Endodermal cell (in vitro differentiated cells): ENCODE measurements around the gene CST9. TPM values are rescaled to one million over a fixed set of nuclear protein-coding genes. Genes with fewer than 3 reads are reported as not detected.

Experiments
- DNase-seq: peaks from one replicate; pipeline ENCODE4 v3.0.0-alpha.2; 2017
- H3K27ac ChIP-seq: 2 replicates; pipeline ENCODE4 v1.5.1; 2013; ENCODE audit warnings: mild to moderate bottlenecking, low read depth, low read length, moderate library complexity
- H3K27me3 ChIP-seq: 2 replicates; pipeline ENCODE4 v1.6.1; 2013; ENCODE audit warnings: mild to moderate bottlenecking, low read length, moderate library complexity; ENCODE audit not compliant: insufficient read depth, control insufficient read depth, poor library complexity, severe bottlenecking
- H3K36me3 ChIP-seq: 2 replicates; pipeline ENCODE4 v1.7.0; 2013; ENCODE audit warnings: mild to moderate bottlenecking, low read length, moderate library complexity; ENCODE audit not compliant: control insufficient read depth, insufficient read depth
- H3K4me1 ChIP-seq: one replicate; pipeline ENCODE4 v1.7.0; 2013; ENCODE audit warnings: low read length; ENCODE audit not compliant: control insufficient read depth, insufficient read depth
- H3K4me3 ChIP-seq: 2 replicates; pipeline ENCODE4 v1.5.1; 2013; ENCODE audit warnings: mild to moderate bottlenecking, low read length, moderate library complexity
- H3K9ac ChIP-seq: 2 replicates; pipeline ENCODE4 v1.6.1; 2013; ENCODE audit warnings: mild to moderate bottlenecking, low read length, moderate library complexity; ENCODE audit not compliant: poor library complexity, severe bottlenecking; ENCODE audit errors: extremely low read depth
- H3K9me3 ChIP-seq: 2 replicates; pipeline ENCODE4 v1.6.1; 2013; ENCODE audit warnings: mild to moderate bottlenecking, low read length, moderate library complexity; ENCODE audit not compliant: control insufficient read depth
- H3K27ac Mint-ChIP-seq: 2 replicates; pipeline ENCODE4 v1.8.0; 2020; ENCODE audit warnings: mixed read lengths
- H3K27me3 Mint-ChIP-seq: 2 replicates; pipeline ENCODE4 v1.8.0; 2021; ENCODE audit warnings: mild to moderate bottlenecking, mixed read lengths; ENCODE audit not compliant: insufficient read depth
- H3K36me3 Mint-ChIP-seq: 2 replicates; pipeline ENCODE4 v1.8.0; 2020; ENCODE audit warnings: low read depth, mixed read lengths
- H3K4me1 Mint-ChIP-seq: 2 replicates; pipeline ENCODE4 v1.8.0; 2020; ENCODE audit warnings: mixed read lengths
- H3K4me3 Mint-ChIP-seq: 2 replicates; pipeline ENCODE4 v1.8.0; 2020; ENCODE audit warnings: mild to moderate bottlenecking, moderate library complexity, mixed read lengths
- H3K9me3 Mint-ChIP-seq: 2 replicates; pipeline ENCODE4 v1.8.0; 2020; ENCODE audit warnings: mild to moderate bottlenecking, mixed read lengths
- CTCF ChIP-seq: fragments of 200-600 bp; sonication (generic); conservative IDR thresholded peaks from 2 replicates; pipeline ENCODE4 v1.5.0; 2021; ENCODE audit warnings: antibody characterized with exemption, mild to moderate bottlenecking
- WGBS, 2 experiments: methylation state at CpG; one replicate each; pipeline versions ENCODE4 v1.1.5 to v1.1.7; 2013; ENCODE audit warnings: missing lambda C conversion rate in 2 of 2, mixed read lengths in 1 of 2; ENCODE audit not compliant: insufficient coverage in 1 of 2, insufficient read length in 1 of 2; 5-methylcytosine and 5-hydroxymethylcytosine counted together
- total RNA-seq, 2 donors: library from RNA; stranded (reverse); fragmentation: NEBNext Ultra II Directional in 1 of 2; extraction: Animal tissue kit (Norgen Biotek cat#: 25700) in 1 of 2; gene quantifications; 2 replicates in 1 of 2; 3 replicates in 1 of 2; pipeline ENCODE4 v1.2.1, GENCODE V29; 2021

CST9 gene
- total RNA-seq, 2 donors from 2014 or later, result not detected

DNA sequence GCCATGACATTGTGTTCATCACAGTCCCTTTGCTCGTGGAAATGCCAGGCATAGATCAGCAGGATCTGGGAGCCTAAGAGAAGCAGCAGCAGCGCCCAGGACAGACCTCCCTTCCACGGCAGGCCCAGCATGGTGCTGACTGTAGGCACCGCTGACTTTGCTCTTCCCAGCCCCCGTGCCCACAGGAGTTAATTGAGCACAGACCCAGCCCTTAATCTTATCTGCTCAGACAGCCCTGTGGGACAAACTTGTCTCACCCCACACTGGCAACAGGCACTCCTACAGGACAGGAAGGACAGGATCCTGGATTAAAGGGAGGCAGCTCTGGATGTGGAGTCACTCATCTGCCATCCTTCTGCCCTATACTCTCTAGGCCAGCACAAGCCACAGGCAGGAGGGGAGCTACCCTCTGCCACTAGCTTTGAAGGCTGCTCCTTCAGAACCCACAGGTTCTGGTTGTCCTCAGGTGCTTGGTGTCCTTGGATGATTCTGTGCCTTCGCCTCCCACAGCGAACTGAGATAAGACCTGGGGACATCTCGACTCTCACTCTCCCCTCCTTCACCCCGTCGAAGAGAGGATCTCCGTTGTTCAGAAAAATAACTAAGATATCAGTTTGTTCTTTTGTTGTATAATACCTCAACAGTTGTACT lies 37.3 kb downstream of the CST9 start, which contains the start of gene CST9L:
Gene CST9L, minus strand, starts transcription at position 165 of the 651 bp plus-strand sequence. Its CDS starts 34 bp downstream, at position 131.
- no peak within 1 kb of the TSS for H3K27ac Mint-ChIP-seq
- Histone ChIP-seq H3K4me3 (no peak within 1 kb of the TSS), H3K4me1 (peaks cover 6% of the 10 kb centered on the region), H3K36me3 (no peaks in the 10 kb centered on the region), H3K27me3 (no peaks in the 10 kb centered on the region), H3K27ac (no peak within 1 kb of the TSS), H3K9ac (no peak within 1 kb of the TSS), H3K9me3 (no peaks in the 10 kb centered on the region)
- peak; percentile 49 for DNase-seq
- H3K4me3 Mint-ChIP-seq, result no peak within 1 kb of the TSS
- no peak for TF ChIP-seq CTCF
- H3K36me3 Mint-ChIP-seq, result no peaks in the 10 kb centered on the region
- peaks cover 2% of the 10 kb centered on the region for H3K9me3 Mint-ChIP-seq
- H3K4me1 Mint-ChIP-seq, result peaks cover 11% of the 10 kb centered on the region
- 68 to 85% methylated on average over 6 to 11 of the region's 11 CpGs for WGBS, 2 experiments
- H3K27me3 Mint-ChIP-seq, result peaks cover 6% of the 10 kb centered on the region

DNA sequence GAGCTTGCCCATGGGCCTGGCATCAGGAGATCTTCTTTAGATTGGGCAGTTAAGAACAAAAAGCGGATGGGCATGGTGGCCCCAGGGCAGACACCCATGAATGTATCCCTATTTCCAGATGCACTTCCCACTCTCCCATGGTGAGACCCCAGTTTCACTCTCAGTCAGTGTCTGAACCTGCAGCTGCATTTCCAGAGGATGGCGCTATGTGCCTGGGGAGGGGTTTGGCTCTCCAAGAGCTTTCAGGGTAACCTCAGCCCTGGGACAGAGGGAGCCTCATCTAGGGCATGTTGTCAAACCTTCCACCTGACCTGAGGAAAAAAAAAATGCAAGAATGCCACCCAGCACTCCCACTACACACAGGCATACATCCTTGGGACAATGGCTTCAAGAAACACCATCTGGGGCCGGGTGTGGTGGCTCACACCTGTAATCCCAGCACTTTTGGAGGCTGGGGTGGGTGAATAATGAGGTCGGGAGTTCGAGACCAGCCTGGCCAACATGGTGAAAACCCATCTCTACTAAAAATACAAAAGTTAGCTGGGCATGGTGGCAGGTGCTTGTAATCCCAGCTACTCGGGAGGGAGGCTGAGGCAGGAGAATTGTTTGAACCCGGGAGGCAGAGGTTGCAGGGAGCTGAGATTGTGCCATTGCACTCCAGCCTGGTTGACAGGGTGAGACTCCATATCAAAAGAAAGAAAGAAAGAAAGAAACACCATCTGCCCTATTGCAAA lies 39.4 kb downstream of the CST9 start:
- Mint-ChIP-seq H3K27ac (no peak overlapping the region), H3K9me3 (peaks cover 18% of the 10 kb centered on the region), H3K36me3 (no peaks in the 10 kb centered on the region), H3K27me3 (peaks cover 6% of the 10 kb centered on the region), H3K4me3 (no peak overlapping the region), H3K4me1 (peaks cover 11% of the 10 kb centered on the region)
- peak; percentile 45 for TF ChIP-seq CTCF
- H3K27ac ChIP-seq, result no peak overlapping the region
- H3K9me3 ChIP-seq, result peaks cover 17% of the 10 kb centered on the region
- WGBS, 2 experiments, result 96 to 100% methylated on average over 3 to 7 of the region's 7 CpGs
- peaks cover 6% of the 10 kb centered on the region for H3K4me1 ChIP-seq
- no peak overlapping the region for H3K9ac ChIP-seq
- H3K36me3 ChIP-seq, result no peaks in the 10 kb centered on the region
- no peak overlapping the region for H3K4me3 ChIP-seq
- DNase-seq, result peak; percentile 32
- H3K27me3 ChIP-seq, result no peaks in the 10 kb centered on the region

GRCh38 chr20:23565503-23566045 lies 40.1 kb downstream of the CST9 start:
- WGBS, 2 experiments, result 89 to 99% methylated on average over 2 of the region's 2 CpGs
- H3K27ac Mint-ChIP-seq, result no peak overlapping the region
- TF ChIP-seq CTCF, result no peak

More at GRCh38 chr20:23565503-23566045, 40.1 kb downstream of the CST9 start:
- peaks cover 23% of the 10 kb centered on the region for H3K9me3 ChIP-seq
- peaks cover 6% of the 10 kb centered on the region for H3K4me1 ChIP-seq
- peak; percentile 20 for DNase-seq
- H3K4me3 ChIP-seq, result no peak overlapping the region
- Mint-ChIP-seq H3K36me3 (no peaks in the 10 kb centered on the region), H3K9me3 (peaks cover 23% of the 10 kb centered on the region), H3K4me1 (peaks cover 11% of the 10 kb centered on the region), H3K27me3 (peaks cover 6% of the 10 kb centered on the region), H3K4me3 (no peak overlapping the region)
- no peak overlapping the region for H3K27ac ChIP-seq
- H3K9ac ChIP-seq, result no peak overlapping the region
- H3K36me3 ChIP-seq, result no peaks in the 10 kb centered on the region
- H3K27me3 ChIP-seq, result no peaks in the 10 kb centered on the region
